ENCODE data around the gene NDUFV2.
"Not testable (repeated sequence)": the region's sequence is repeated elsewhere in the genome, so short reads cannot be mapped to it uniquely, and the experiment has no call there.

The NDUFV2 gene

DNA sequence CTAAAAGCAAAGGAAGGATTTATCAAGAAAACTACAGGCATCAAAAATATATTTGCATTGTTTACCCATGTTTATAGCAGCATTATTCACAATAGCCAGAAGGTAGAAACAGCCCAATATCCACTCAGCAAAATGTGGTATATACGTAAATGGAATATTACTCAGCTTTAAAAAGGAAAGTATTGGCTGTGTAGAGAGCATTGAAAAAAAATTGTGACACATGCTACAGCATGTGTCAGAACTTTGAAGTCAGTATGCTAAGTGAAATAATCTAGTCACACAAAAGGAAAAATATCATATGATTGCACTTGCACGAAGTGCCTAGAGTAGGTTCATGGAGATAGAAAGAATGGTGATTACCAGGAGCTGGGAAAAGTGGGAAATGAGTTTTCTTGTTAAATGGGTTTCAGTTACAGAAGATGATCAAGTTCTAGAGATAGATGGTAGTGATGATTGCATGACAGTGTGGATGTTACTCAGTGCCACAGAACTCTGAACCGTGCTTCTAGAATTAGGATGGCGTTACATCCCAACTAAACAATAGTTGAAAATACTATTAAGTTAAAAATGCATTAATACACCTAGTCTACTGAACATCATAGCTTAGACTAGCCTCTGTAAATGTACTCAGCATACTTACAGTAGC lies 54.2 kb downstream of the NDUFV2 start:
- Histone ChIP-seq H4K8ac (ENCODE audit: low read depth, low read length) (no peak overlapping the region), H3K4ac (ENCODE audit: low read length) (no peak overlapping the region), H3K36me3 (replicated peaks in 1 of 2; ENCODE audit: control insufficient read depth in 2 of 2, insufficient read depth in 2 of 2, low read length in 2 of 2) (peaks cover 0 to 5% of the 10 kb centered on the region in 2 donors), H4K91ac (ENCODE audit: low read depth, low read length, poor library complexity) (no peak overlapping the region), H2AFZ (ENCODE audit: low read length) (no peak overlapping the region), H3K4me1 (ENCODE audit: control insufficient read depth in 2 of 2, insufficient read depth in 1 of 2, low read depth in 1 of 2, low read length in 2 of 2) (no peaks in the 10 kb centered on the region), H3K79me1 (ENCODE audit: low read depth, low read length) (peaks cover 3% of the 10 kb centered on the region), H2BK5ac (ENCODE audit: low read length) (no peak overlapping the region), H3K14ac (ENCODE audit: low read length) (no peak overlapping the region), H3K9me3 (replicated peaks in 1 of 2; ENCODE audit: control insufficient read depth in 2 of 2, insufficient read depth in 1 of 2, low read depth in 1 of 2, low read length in 2 of 2) (no peaks in the 10 kb centered on the region), H3K27ac (replicated peaks; ENCODE audit: low read length) (no peak overlapping the region), H3K27me3 (ENCODE audit: control insufficient read depth in 3 of 3, insufficient read depth in 3 of 3, low read depth in 1 of 3, low read length in 3 of 3) (no peaks in the 10 kb centered on the region), H2BK12ac (ENCODE audit: low read length) (no peak overlapping the region), H3K9ac (ENCODE audit: low read depth, low read length, poor library complexity) (no peak overlapping the region), H3K18ac (ENCODE audit: low read length) (no peak overlapping the region), H2AK5ac (ENCODE audit: low read depth, low read length) (no peak overlapping the region), H3K23ac (ENCODE audit: low read depth, low read length, poor library complexity) (no peak overlapping the region), H3K4me2 (ENCODE audit: insufficient read depth, low read length, poor library complexity, severe bottlenecking) (no peak overlapping the region), H2BK120ac (ENCODE audit: low read depth, low read length) (no peak overlapping the region), H3K4me3 (ENCODE audit: low read length in 2 of 2) (no peak overlapping the region), H2BK15ac (ENCODE audit: low read length) (no peak overlapping the region)
- DNase-seq (ENCODE audit: low spot score) = no peak
- no CpG with 5 or more reads among the region's 4 CpGs for WGBS, 2 donors (ENCODE audit: extremely low coverage in 2 of 2, insufficient read length in 2 of 2, insufficient replicate concordance in 1 of 2)

DNA sequence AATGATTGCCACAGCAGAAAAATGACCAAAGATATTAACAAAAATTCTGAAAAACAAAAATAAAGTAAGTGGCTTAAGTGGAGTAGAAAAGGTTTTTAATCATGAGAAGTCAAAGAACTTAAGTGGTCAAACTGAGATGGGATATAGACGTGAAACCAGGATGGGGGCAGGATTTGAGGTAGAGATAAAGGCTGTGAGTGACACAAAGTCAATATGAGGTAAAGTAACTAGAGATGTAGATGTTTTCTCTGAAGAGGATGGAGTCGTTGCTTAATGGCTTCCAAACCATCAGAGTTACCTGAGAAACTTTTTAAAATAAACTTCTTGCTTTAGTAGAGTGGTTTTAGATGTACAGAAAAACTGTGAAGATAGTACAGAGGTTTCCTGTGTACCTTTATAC lies 55.3 kb downstream of the NDUFV2 start:
- Histone ChIP-seq H3K14ac (ENCODE audit: low read length) (no peak overlapping the region), H3K9ac (ENCODE audit: low read depth, low read length, poor library complexity) (no peak overlapping the region), H3K9me3 (replicated peaks in 1 of 2; ENCODE audit: control insufficient read depth in 2 of 2, insufficient read depth in 1 of 2, low read depth in 1 of 2, low read length in 2 of 2) (peaks cover 0 to 3% of the 10 kb centered on the region in 2 donors), H3K4ac (ENCODE audit: low read length) (no peak overlapping the region), H3K36me3 (replicated peaks in 1 of 2; ENCODE audit: control insufficient read depth in 2 of 2, insufficient read depth in 2 of 2, low read length in 2 of 2) (peaks cover 0 to 5% of the 10 kb centered on the region in 2 donors), H2AFZ (ENCODE audit: low read length) (no peak overlapping the region), H4K8ac (ENCODE audit: low read depth, low read length) (no peak overlapping the region), H3K4me1 (ENCODE audit: control insufficient read depth in 2 of 2, insufficient read depth in 1 of 2, low read depth in 1 of 2, low read length in 2 of 2) (no peaks in the 10 kb centered on the region), H3K4me3 (ENCODE audit: low read length in 2 of 2) (no peak overlapping the region), H2BK5ac (ENCODE audit: low read length) (no peak overlapping the region), H2BK12ac (ENCODE audit: low read length) (no peak overlapping the region), H3K4me2 (ENCODE audit: insufficient read depth, low read length, poor library complexity, severe bottlenecking) (no peak overlapping the region), H2AK5ac (ENCODE audit: low read depth, low read length) (no peak overlapping the region), H3K23ac (ENCODE audit: low read depth, low read length, poor library complexity) (no peak overlapping the region), H2BK15ac (ENCODE audit: low read length) (no peak overlapping the region), H4K91ac (ENCODE audit: low read depth, low read length, poor library complexity) (no peak overlapping the region), H2BK120ac (ENCODE audit: low read depth, low read length) (no peak overlapping the region), H3K18ac (ENCODE audit: low read length) (no peak overlapping the region), H3K27ac (replicated peaks; ENCODE audit: low read length) (no peak overlapping the region), H3K27me3 (ENCODE audit: control insufficient read depth in 3 of 3, insufficient read depth in 3 of 3, low read depth in 1 of 3, low read length in 3 of 3) (no peaks in the 10 kb centered on the region), H3K79me1 (ENCODE audit: low read depth, low read length) (peaks cover 2% of the 10 kb centered on the region)
- WGBS, 2 donors (ENCODE audit: extremely low coverage in 2 of 2, insufficient read length in 2 of 2, insufficient replicate concordance in 1 of 2) = no CpG with 5 or more reads among the region's 2 CpGs
- no peak for DNase-seq (ENCODE audit: low spot score)

DNA sequence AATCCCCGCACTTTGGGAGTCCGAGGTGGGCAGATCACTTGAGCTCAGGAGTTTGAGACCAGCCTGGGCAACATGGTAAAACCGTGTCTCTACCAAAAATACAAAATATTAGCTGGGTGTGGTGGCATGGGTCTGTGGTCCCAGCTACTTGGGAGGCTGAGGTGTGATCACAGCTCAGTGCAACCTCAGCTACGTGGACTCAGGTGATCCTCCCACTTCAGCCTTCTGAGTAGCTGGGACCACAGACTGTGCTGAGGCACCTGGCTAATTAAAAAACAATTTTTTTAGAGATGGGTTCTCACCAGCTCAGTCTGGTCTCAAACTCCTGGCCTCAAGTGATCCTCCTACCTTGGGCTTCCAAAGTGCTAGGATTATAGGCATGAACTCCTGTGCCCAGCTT lies 57.5 kb downstream of the NDUFV2 start:
- H2AK5ac ChIP-seq (ENCODE audit: low read depth, low read length) = no peak overlapping the region
- H2BK15ac ChIP-seq (ENCODE audit: low read length) = no peak overlapping the region
- H4K8ac ChIP-seq (ENCODE audit: low read depth, low read length) = no peak overlapping the region
- no peak overlapping the region for H2BK12ac ChIP-seq (ENCODE audit: low read length)
- H3K14ac ChIP-seq (ENCODE audit: low read length) = no peak overlapping the region
- no peak for DNase-seq (ENCODE audit: low spot score)
- H3K9me3 ChIP-seq (replicated peaks in 1 of 2; ENCODE audit: control insufficient read depth in 2 of 2, insufficient read depth in 1 of 2, low read depth in 1 of 2, low read length in 2 of 2) = peaks cover 0 to 20% of the 10 kb centered on the region in 2 donors
- no CpG with 5 or more reads among the region's 4 CpGs for WGBS, 2 donors (ENCODE audit: extremely low coverage in 2 of 2, insufficient read length in 2 of 2, insufficient replicate concordance in 1 of 2)
- peaks cover 2% of the 10 kb centered on the region for H3K79me1 ChIP-seq (ENCODE audit: low read depth, low read length)
- H3K23ac ChIP-seq (ENCODE audit: low read depth, low read length, poor library complexity) = no peak overlapping the region
- H3K4me1 ChIP-seq (ENCODE audit: control insufficient read depth in 2 of 2, insufficient read depth in 1 of 2, low read depth in 1 of 2, low read length in 2 of 2) = no peaks in the 10 kb centered on the region
- H3K4me3 ChIP-seq (ENCODE audit: low read length in 2 of 2) = no peak overlapping the region
- H3K27ac ChIP-seq (replicated peaks; ENCODE audit: low read length) = no peak overlapping the region
- no peak overlapping the region for H2AFZ ChIP-seq (ENCODE audit: low read length)
- H3K18ac ChIP-seq (ENCODE audit: low read length) = no peak overlapping the region
- no peak overlapping the region for H3K4me2 ChIP-seq (ENCODE audit: insufficient read depth, low read length, poor library complexity, severe bottlenecking)
- H3K4ac ChIP-seq (ENCODE audit: low read length) = no peak overlapping the region
- H4K91ac ChIP-seq (ENCODE audit: low read depth, low read length, poor library complexity) = no peak overlapping the region
- peaks cover 0 to 5% of the 10 kb centered on the region in 2 donors for H3K36me3 ChIP-seq (replicated peaks in 1 of 2; ENCODE audit: control insufficient read depth in 2 of 2, insufficient read depth in 2 of 2, low read length in 2 of 2)
- no peak overlapping the region for H2BK120ac ChIP-seq (ENCODE audit: low read depth, low read length)
- no peaks in the 10 kb centered on the region for H3K27me3 ChIP-seq (ENCODE audit: control insufficient read depth in 3 of 3, insufficient read depth in 3 of 3, low read depth in 1 of 3, low read length in 3 of 3)
- no peak overlapping the region for H2BK5ac ChIP-seq (ENCODE audit: low read length)
- no peak overlapping the region for H3K9ac ChIP-seq (ENCODE audit: low read depth, low read length, poor library complexity)

DNA sequence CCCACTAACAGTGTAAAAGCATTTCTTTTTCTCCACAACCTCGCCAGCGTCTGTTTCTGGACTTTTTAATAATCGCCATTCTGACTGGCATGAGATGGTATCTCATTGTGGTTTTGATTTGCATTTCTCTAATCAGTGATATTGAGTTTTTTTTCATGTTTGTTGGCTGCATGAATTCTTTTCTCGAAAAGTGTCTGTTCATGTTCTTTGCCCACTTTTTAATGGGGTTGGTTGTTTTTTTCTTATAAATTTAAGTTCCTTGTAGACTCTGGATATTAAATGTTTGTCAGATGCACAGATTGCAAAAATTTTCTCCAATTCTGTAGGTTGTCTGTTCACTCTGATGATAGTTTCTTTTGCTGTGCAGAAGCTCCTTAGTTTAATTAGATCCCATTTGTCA lies 60.2 kb downstream of the NDUFV2 start:
- H2BK120ac ChIP-seq (ENCODE audit: low read depth, low read length); H3K4me3 ChIP-seq (ENCODE audit: low read length in 2 of 2); H2AFZ ChIP-seq (ENCODE audit: low read length); H3K23ac ChIP-seq (ENCODE audit: low read depth, low read length, poor library complexity); H2BK12ac ChIP-seq (ENCODE audit: low read length); H2BK5ac ChIP-seq (ENCODE audit: low read length); H3K27me3 ChIP-seq (ENCODE audit: control insufficient read depth in 3 of 3, insufficient read depth in 3 of 3, low read depth in 1 of 3, low read length in 3 of 3); H3K36me3 ChIP-seq (replicated peaks in 1 of 2; ENCODE audit: control insufficient read depth in 2 of 2, insufficient read depth in 2 of 2, low read length in 2 of 2); H2BK15ac ChIP-seq (ENCODE audit: low read length); H3K79me1 ChIP-seq (ENCODE audit: low read depth, low read length); H3K18ac ChIP-seq (ENCODE audit: low read length); H3K9ac ChIP-seq (ENCODE audit: low read depth, low read length, poor library complexity); H3K4ac ChIP-seq (ENCODE audit: low read length); H4K91ac ChIP-seq (ENCODE audit: low read depth, low read length, poor library complexity); H2AK5ac ChIP-seq (ENCODE audit: low read depth, low read length); H3K27ac ChIP-seq (replicated peaks; ENCODE audit: low read length); H3K4me1 ChIP-seq (ENCODE audit: control insufficient read depth in 2 of 2, insufficient read depth in 1 of 2, low read depth in 1 of 2, low read length in 2 of 2); H4K8ac ChIP-seq (ENCODE audit: low read depth, low read length); H3K14ac ChIP-seq (ENCODE audit: low read length); DNase-seq (ENCODE audit: low spot score); H3K4me2 ChIP-seq (ENCODE audit: insufficient read depth, low read length, poor library complexity, severe bottlenecking): not testable (repeated sequence)
- H3K9me3 ChIP-seq (replicated peaks in 1 of 2; ENCODE audit: control insufficient read depth in 2 of 2, insufficient read depth in 1 of 2, low read depth in 1 of 2, low read length in 2 of 2) = peaks cover 0 to 24% of the 10 kb centered on the region in 2 donors
- WGBS, 2 donors (ENCODE audit: extremely low coverage in 2 of 2, insufficient read length in 2 of 2, insufficient replicate concordance in 1 of 2) = no CpG with 5 or more reads among the region's 4 CpGs

Measured in neuronal stem cell (in vitro differentiated cells).